ENCODE data around the gene TMEM237. TPM values are rescaled to one million over a fixed set of nuclear protein-coding genes. Genes with fewer than 3 reads are reported as not detected.

The TMEM237 gene
- total RNA-seq, 1 experiment from 2014 or later, result 33.6 TPM

DNA sequence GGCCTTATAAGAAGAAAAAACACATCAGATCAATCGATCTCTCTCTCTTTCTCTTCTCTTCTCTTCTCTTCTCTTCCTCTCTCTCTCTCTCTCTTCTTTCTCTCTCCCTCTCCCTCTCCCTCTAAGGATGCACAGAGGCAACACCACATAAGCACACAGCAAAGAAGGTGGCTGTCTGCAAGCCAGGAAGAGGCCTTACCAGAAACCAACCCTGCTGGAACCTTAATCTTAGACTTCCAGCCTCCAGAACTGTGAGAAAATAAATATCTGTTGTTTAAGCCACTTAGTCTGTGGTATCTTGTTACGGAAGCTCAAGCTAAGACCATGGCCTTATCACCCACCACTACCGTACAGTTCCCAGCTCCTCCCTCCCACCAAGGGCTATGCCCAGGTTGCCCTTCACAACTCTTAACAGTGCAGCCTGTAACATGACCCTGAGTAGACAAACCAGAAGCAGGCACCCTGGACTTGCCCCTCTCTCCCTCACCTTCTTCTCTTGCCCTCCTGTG, 25.2 kb upstream of the TMEM237 start (continued):
- TF ChIP-seq, protein P1, sequence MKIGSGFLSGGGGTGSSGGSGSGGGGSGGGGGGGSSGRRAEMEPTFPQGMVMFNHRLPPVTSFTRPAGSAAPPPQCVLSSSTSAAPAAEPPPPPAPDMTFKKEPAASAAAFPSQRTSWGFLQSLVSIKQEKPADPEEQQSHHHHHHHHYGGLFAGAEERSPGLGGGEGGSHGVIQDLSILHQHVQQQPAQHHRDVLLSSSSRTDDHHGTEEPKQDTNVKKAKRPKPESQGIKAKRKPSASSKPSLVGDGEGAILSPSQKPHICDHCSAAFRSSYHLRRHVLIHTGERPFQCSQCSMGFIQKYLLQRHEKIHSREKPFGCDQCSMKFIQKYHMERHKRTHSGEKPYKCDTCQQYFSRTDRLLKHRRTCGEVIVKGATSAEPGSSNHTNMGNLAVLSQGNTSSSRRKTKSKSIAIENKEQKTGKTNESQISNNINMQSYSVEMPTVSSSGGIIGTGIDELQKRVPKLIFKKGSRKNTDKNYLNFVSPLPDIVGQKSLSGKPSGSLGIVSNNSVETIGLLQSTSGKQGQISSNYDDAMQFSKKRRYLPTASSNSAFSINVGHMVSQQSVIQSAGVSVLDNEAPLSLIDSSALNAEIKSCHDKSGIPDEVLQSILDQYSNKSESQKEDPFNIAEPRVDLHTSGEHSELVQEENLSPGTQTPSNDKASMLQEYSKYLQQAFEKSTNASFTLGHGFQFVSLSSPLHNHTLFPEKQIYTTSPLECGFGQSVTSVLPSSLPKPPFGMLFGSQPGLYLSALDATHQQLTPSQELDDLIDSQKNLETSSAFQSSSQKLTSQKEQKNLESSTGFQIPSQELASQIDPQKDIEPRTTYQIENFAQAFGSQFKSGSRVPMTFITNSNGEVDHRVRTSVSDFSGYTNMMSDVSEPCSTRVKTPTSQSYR (CRISPR knock-in tag; IDR thresholded peaks at IDR 0.05), result no peak
- TF ChIP-seq, protein P2, sequence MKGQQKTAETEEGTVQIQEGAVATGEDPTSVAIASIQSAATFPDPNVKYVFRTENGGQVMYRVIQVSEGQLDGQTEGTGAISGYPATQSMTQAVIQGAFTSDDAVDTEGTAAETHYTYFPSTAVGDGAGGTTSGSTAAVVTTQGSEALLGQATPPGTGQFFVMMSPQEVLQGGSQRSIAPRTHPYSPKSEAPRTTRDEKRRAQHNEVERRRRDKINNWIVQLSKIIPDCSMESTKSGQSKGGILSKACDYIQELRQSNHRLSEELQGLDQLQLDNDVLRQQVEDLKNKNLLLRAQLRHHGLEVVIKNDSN (CRISPR knock-in tag; IDR thresholded peaks at IDR 0.05), result no peak
- TF ChIP-seq TCF7 (CRISPR knock-in tag; IDR thresholded peaks at IDR 0.05; ENCODE audit: low read depth) (no peak), RELA (CRISPR knock-in tag; IDR thresholded peaks at IDR 0.05; ENCODE audit: borderline replicate concordance) (no peak), FOXK1 (CRISPR knock-in tag; IDR thresholded peaks at IDR 0.05) (no peak), TP53 (CRISPR knock-in tag; IDR thresholded peaks at IDR 0.05) (no peak)
- TF ChIP-seq, protein P3, sequence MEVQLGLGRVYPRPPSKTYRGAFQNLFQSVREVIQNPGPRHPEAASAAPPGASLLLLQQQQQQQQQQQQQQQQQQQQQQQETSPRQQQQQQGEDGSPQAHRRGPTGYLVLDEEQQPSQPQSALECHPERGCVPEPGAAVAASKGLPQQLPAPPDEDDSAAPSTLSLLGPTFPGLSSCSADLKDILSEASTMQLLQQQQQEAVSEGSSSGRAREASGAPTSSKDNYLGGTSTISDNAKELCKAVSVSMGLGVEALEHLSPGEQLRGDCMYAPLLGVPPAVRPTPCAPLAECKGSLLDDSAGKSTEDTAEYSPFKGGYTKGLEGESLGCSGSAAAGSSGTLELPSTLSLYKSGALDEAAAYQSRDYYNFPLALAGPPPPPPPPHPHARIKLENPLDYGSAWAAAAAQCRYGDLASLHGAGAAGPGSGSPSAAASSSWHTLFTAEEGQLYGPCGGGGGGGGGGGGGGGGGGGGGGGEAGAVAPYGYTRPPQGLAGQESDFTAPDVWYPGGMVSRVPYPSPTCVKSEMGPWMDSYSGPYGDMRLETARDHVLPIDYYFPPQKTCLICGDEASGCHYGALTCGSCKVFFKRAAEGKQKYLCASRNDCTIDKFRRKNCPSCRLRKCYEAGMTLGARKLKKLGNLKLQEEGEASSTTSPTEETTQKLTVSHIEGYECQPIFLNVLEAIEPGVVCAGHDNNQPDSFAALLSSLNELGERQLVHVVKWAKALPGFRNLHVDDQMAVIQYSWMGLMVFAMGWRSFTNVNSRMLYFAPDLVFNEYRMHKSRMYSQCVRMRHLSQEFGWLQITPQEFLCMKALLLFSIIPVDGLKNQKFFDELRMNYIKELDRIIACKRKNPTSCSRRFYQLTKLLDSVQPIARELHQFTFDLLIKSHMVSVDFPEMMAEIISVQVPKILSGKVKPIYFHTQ (CRISPR knock-in tag; IDR thresholded peaks at IDR 0.05), result no peak

DNA sequence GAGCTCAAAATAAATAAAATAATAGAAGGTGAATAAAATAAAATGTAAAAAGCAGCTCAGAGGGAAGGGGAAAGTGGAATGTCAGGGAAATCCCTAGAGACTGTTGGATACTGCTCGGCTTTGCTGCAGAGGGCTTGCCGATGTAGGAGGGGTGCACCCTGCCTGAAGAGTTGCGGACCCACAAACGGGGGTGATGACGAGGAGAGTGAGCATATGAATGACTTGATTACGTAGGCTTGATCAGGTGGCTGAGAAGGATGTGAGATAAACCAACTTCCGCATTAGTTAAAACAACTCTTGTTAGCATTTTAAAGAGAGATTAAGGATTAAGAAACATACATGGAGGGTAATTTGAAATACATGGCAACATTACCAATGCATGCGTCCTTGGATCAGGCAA, 21.0 kb upstream of the TMEM237 start:
- TF ChIP-seq ZNF219 (CRISPR knock-in tag; IDR thresholded peaks at IDR 0.05; ENCODE audit: borderline replicate concordance) (no peak), NFE2L1 (CRISPR knock-in tag; IDR thresholded peaks at IDR 0.05) (no peak), FOXP1 (CRISPR knock-in tag; IDR thresholded peaks at IDR 0.05; ENCODE audit: borderline replicate concordance) (no peak), ZNF671 (CRISPR knock-in tag; IDR thresholded peaks at IDR 0.05) (no peak), TEAD4 (CRISPR knock-in tag; IDR thresholded peaks at IDR 0.05) (no peak), SOX15 (CRISPR knock-in tag; IDR thresholded peaks at IDR 0.05) (no peak), CBFB (CRISPR knock-in tag; IDR thresholded peaks at IDR 0.05; ENCODE audit: low read depth) (no peak)
- TF ChIP-seq, protein P4, sequence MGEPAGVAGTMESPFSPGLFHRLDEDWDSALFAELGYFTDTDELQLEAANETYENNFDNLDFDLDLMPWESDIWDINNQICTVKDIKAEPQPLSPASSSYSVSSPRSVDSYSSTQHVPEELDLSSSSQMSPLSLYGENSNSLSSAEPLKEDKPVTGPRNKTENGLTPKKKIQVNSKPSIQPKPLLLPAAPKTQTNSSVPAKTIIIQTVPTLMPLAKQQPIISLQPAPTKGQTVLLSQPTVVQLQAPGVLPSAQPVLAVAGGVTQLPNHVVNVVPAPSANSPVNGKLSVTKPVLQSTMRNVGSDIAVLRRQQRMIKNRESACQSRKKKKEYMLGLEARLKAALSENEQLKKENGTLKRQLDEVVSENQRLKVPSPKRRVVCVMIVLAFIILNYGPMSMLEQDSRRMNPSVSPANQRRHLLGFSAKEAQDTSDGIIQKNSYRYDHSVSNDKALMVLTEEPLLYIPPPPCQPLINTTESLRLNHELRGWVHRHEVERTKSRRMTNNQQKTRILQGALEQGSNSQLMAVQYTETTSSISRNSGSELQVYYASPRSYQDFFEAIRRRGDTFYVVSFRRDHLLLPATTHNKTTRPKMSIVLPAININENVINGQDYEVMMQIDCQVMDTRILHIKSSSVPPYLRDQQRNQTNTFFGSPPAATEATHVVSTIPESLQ (CRISPR knock-in tag; IDR thresholded peaks at IDR 0.05), result no peak
- Mint-ChIP-seq H3K36me3 (no peaks in the 10 kb centered on the region), H3K9me3 (no peaks in the 10 kb centered on the region), H3K4me3 (no peak overlapping the region), H3K27me3 (ENCODE audit: low read depth) (no peaks in the 10 kb centered on the region), H3K27ac (no peak overlapping the region), H3K4me1 (peaks cover 7% of the 10 kb centered on the region; the same call in 1 of the 2 replicates)
- CTCF ChIA-PET, result interaction anchor here (0.7 to 1.0 kb wide), 2 partner anchors 16 to 20 kb away, joined by 3 read pairs; no protein-coding TSS in a partner anchor
- ATAC-seq (no peak), DNase-seq (ENCODE audit: low spot score) (no peak)
- POLR2A ChIA-PET, result no interaction called here

DNA sequence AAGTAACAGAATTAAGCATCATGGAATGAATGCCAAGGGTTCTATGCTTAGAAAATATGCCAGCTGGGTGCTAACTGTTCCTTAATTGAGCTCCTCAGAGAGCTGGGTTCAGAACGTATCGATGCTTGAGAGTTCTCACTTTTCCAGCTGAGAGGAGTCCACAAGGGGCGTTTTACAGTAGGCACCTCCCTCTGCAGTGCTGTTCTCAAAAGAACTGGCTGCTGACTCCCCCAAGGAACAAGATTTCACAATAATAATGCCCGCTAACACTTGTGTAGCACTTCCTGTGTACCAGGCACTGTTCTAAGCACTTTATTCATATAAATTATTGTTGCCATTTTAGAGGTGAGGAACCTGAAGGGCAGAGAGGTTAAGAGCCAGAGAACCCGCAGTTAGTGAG, 18.1 kb upstream of the TMEM237 start:
- H3K4me3 Mint-ChIP-seq, result no peak overlapping the region
- CTCF ChIA-PET, result interaction anchor here (0.5 kb wide), 1 partner anchor 518 kb away, joined by 3 read pairs; no protein-coding TSS in a partner anchor
- H3K36me3 Mint-ChIP-seq, result no peaks in the 10 kb centered on the region
- POLR2A ChIA-PET, result no interaction called here
- DNase-seq (ENCODE audit: low spot score) (no peak), ATAC-seq (peak; percentile 60)
- no peak overlapping the region; the same call in 1 of the 2 replicates for H3K27ac Mint-ChIP-seq
- peaks cover 7% of the 10 kb centered on the region; the same call in 1 of the 2 replicates for H3K4me1 Mint-ChIP-seq
- H3K9me3 Mint-ChIP-seq, result no peaks in the 10 kb centered on the region
- no peaks in the 10 kb centered on the region for H3K27me3 Mint-ChIP-seq (ENCODE audit: low read depth)
- TF ChIP-seq FOXJ3 (CRISPR knock-in tag; IDR thresholded peaks at IDR 0.05; ENCODE audit: borderline replicate concordance) (no peak), ELF4 (CRISPR knock-in tag; IDR thresholded peaks at IDR 0.05; ENCODE audit: low read depth) (no peak), EMX1 (CRISPR knock-in tag; IDR thresholded peaks at IDR 0.05) (no peak), ATF1 (CRISPR knock-in tag; IDR thresholded peaks at IDR 0.05) (no peak), CREB1 (CRISPR knock-in tag; IDR thresholded peaks at IDR 0.05) (no peak), NR3C1 (CRISPR knock-in tag; conservative IDR thresholded peaks at IDR 0.05; ENCODE audit: low read depth) (no peak)
- TF ChIP-seq, protein P5, sequence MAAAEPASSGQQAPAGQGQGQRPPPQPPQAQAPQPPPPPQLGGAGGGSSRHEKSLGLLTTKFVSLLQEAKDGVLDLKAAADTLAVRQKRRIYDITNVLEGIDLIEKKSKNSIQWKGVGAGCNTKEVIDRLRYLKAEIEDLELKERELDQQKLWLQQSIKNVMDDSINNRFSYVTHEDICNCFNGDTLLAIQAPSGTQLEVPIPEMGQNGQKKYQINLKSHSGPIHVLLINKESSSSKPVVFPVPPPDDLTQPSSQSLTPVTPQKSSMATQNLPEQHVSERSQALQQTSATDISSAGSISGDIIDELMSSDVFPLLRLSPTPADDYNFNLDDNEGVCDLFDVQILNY (CRISPR knock-in tag; IDR thresholded peaks at IDR 0.05), result no peak
- TF ChIP-seq, protein P1 (CRISPR knock-in tag; IDR thresholded peaks at IDR 0.05), result no peak
